Duodenal mucosa (tissue), 2 donors: Measurements from ENCODE around the gene KDM6B.

Source experiments
- H3K27ac ChIP-seq: one replicate; pipeline ENCODE4 v1.7.0; 2013; ENCODE audit warnings: low read depth, low read length
- H3K27me3 ChIP-seq, 2 donors: one replicate each; pipeline ENCODE4 v1.7.0; 2013; ENCODE audit warnings: low read length in 2 of 2, control low read depth in 1 of 2; ENCODE audit not compliant: insufficient read depth in 2 of 2, control insufficient read depth in 1 of 2
- H3K36me3 ChIP-seq, 2 donors: one replicate each; pipeline ENCODE4 v1.7.0; 2013; ENCODE audit warnings: low read length in 2 of 2, control low read depth in 1 of 2; ENCODE audit not compliant: insufficient read depth in 2 of 2, control insufficient read depth in 1 of 2
- H3K4me1 ChIP-seq, 2 donors: one replicate each; pipeline ENCODE4 v1.7.0; 2013; ENCODE audit warnings: low read length in 2 of 2, control low read depth in 1 of 2; ENCODE audit not compliant: insufficient read depth in 2 of 2, control insufficient read depth in 1 of 2
- H3K4me3 ChIP-seq, 2 donors: one replicate each; pipeline ENCODE4 v1.7.0; 2013; ENCODE audit warnings: low read length in 2 of 2, low read depth in 1 of 2
- H3K9ac ChIP-seq, 2 donors: one replicate each; pipeline ENCODE4 v1.7.0; 2013; ENCODE audit warnings: low read length in 2 of 2, low read depth in 1 of 2
- H3K9me3 ChIP-seq, 2 donors: one replicate each; pipeline ENCODE4 v1.7.0; 2013; ENCODE audit warnings: low read length in 2 of 2, control low read depth in 1 of 2; ENCODE audit not compliant: control insufficient read depth in 1 of 2

KDM6B gene

DNA sequence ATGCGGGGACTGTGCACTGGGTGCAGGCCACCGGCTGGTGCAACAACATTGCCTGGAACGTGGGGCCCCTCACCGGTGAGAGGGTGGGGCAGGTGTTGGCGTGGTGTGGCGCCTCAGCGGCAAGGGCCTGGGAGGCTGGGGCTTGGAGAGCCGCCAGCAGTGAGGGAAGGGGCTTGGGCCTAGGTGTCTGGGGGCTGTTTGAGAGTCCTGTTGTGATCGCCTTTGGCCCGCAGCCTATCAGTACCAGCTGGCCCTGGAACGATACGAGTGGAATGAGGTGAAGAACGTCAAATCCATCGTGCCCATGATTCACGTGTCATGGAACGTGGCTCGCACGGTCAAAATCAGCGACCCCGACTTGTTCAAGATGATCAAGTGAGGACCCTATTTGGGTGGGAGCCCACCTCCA lies 18.2 kb downstream of the KDM6B start:
- no peaks in the 10 kb centered on the region for H3K9me3 ChIP-seq
- H3K27ac ChIP-seq: no peak overlapping the region
- H3K9ac ChIP-seq: no peak overlapping the region
- H3K36me3 ChIP-seq: peaks cover 41 to 52% of the 10 kb centered on the region in 2 donors
- H3K27me3 ChIP-seq: no peaks in the 10 kb centered on the region
- H3K4me3 ChIP-seq: no peak overlapping the region
- H3K4me1 ChIP-seq: peaks cover 29 to 36% of the 10 kb centered on the region in 2 donors

DNA sequence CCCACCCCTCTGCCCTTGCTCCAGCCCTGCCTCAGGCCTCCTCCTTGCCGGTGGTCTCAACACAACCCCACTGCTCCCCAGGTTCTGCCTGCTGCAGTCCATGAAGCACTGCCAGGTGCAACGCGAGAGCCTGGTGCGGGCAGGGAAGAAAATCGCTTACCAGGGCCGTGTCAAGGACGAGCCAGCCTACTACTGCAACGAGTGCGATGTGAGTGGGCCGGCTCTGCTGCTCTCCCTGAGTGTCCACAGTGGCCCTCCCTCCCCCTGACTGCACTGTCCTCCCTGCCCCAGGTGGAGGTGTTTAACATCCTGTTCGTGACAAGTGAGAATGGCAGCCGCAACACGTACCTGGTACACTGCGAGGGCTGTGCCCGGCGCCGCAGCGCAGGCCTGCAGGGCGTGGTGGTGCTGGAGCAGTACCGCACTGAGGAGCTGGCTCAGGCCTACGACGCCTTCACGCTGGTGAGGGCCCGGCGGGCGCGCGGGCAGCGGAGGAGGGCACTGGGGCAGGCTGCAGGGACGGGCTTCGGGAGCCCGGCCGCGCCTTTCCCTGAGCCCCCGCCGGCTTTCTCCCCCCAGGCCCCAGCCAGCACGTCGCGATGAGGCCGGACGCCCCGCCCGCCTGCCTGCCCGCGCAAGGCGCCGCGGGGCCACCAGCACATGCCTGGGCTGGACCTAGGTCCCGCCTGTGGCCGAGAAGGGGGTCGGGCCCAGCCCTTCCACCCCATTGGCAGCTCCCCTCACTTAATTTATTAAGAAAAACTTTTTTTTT lies 19.1 kb downstream of the KDM6B start:
- Histone ChIP-seq H3K36me3 (peaks cover 39 to 46% of the 10 kb centered on the region in 2 donors), H3K9me3 (no peaks in the 10 kb centered on the region), H3K27me3 (no peaks in the 10 kb centered on the region), H3K4me3 (no peak overlapping the region), H3K27ac (no peak overlapping the region), H3K9ac (no peak overlapping the region), H3K4me1 (peaks cover 31 to 37% of the 10 kb centered on the region in 2 donors)

DNA sequence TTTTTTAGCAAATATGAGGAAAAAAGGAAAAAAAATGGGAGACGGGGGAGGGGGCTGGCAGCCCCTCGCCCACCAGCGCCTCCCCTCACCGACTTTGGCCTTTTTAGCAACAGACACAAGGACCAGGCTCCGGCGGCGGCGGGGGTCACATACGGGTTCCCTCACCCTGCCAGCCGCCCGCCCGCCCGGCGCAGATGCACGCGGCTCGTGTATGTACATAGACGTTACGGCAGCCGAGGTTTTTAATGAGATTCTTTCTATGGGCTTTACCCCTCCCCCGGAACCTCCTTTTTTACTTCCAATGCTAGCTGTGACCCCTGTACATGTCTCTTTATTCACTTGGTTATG lies 19.6 kb downstream of the KDM6B start:
- Histone ChIP-seq H3K36me3 (peaks cover 39 to 43% of the 10 kb centered on the region in 2 donors), H3K27ac (no peak overlapping the region), H3K4me1 (peaks cover 36 to 43% of the 10 kb centered on the region in 2 donors), H3K9ac (no peak overlapping the region), H3K9me3 (no peaks in the 10 kb centered on the region), H3K27me3 (no peaks in the 10 kb centered on the region), H3K4me3 (no peak overlapping the region)

DNA sequence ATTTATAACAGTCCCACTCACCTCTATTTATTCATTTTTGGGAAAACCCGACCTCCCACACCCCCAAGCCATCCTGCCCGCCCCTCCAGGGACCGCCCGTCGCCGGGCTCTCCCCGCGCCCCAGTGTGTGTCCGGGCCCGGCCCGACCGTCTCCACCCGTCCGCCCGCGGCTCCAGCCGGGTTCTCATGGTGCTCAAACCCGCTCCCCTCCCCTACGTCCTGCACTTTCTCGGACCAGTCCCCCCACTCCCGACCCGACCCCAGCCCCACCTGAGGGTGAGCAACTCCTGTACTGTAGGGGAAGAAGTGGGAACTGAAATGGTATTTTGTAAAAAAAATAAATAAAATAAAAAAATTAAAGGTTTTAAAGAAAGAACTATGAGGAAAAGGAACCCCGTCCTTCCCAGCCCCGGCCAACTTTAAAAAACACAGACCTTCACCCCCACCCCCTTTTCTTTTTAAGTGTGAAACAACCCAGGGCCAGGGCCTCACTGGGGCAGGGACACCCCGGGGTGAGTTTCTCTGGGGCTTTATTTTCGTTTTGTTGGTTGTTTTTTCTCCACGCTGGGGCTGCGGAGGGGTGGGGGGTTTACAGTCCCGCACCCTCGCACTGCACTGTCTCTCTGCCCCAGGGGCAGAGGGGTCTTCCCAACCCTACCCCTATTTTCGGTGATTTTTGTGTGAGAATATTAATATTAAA lies 20.2 kb downstream of the KDM6B start:
- Histone ChIP-seq H3K27ac (no peak overlapping the region), H3K9ac (no peak overlapping the region), H3K27me3 (no peaks in the 10 kb centered on the region), H3K9me3 (no peaks in the 10 kb centered on the region), H3K4me3 (no peak overlapping the region), H3K36me3 (peaks cover 35 to 41% of the 10 kb centered on the region in 2 donors), H3K4me1 (peaks cover 42 to 48% of the 10 kb centered on the region in 2 donors)

DNA sequence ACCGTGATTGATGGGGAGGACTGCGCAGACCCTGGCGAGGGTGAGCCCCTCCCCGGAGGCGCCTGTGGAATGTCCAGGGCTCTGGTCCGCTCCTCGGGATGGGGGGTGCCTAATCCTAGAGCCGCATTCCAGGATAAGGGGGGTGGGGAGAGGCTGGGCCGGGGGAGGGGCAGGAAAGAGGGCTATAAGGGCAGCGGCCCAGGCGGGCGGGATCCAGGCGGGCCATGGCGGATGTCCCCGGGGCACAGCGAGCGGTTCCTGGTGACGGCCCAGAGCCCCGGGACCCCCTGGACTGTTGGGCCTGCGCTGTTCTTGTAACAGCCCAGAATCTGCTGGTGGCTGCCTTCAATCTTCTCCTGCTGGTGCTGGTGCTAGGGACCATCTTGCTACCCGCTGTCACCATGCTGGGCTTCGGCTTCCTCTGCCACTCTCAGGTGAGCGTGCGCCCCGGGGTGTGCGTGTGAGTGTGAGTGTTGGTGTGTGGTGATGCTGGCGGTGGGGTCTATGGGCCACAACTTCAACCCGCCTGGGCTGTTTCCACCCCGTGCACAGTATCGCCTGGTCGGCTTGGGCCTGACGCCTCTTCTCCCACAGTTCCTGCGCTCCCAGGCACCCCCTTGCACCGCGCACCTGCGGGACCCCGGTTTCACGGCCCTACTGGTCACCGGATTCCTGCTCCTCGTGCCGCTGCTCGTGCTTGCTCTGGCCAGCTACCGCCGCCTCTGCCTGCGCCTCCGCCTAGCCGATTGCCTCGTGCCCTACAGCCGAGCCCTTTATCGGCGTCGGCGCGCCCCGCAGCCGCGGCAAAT lies 21.0 kb downstream of the KDM6B start, which contains the start of gene TMEM88:
Gene TMEM88 (plus strand): TSS at position 216 of the 809 bp plus-strand sequence. CDS start 9 bp downstream, at position 225.
- peaks cover 28 to 36% of the 10 kb centered on the region in 2 donors for H3K36me3 ChIP-seq

DNA sequence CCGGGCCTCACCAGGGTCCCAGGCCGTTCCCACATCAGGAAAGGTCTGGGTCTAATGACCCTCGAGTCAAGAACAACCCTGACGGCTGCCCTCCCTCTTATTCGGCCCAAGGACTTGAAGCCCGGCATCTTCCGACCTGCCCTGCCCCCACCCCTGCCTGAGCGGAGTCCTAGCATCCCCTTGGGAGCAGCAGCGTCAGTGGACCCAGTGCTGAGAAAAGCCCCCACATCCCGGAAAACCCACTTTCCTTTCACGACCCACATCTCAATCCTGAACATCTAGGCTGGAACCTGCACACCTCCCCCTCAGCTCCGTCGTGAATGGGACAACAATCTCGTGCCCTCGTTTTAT lies 21.6 kb downstream of the KDM6B start:
- Histone ChIP-seq H3K9ac (peak overlapping the region in 1 of 2 donors; percentile 65), H3K4me1 (peaks cover 43 to 51% of the 10 kb centered on the region in 2 donors)

More for the DNA sequence above, 21.0 kb downstream of the KDM6B start, which contains the start of gene TMEM88:
- Histone ChIP-seq H3K9me3 (no peaks in the 10 kb centered on the region), H3K27me3 (no peaks in the 10 kb centered on the region), H3K9ac (peak within 1 kb of the TSS in 1 of 2 donors; percentile 65), H3K4me1 (peaks cover 43 to 48% of the 10 kb centered on the region in 2 donors), H3K27ac (peak within 1 kb of the TSS; percentile 26), H3K4me3 (peak within 1 kb of the TSS; percentile 36 to 87)

DNA sequence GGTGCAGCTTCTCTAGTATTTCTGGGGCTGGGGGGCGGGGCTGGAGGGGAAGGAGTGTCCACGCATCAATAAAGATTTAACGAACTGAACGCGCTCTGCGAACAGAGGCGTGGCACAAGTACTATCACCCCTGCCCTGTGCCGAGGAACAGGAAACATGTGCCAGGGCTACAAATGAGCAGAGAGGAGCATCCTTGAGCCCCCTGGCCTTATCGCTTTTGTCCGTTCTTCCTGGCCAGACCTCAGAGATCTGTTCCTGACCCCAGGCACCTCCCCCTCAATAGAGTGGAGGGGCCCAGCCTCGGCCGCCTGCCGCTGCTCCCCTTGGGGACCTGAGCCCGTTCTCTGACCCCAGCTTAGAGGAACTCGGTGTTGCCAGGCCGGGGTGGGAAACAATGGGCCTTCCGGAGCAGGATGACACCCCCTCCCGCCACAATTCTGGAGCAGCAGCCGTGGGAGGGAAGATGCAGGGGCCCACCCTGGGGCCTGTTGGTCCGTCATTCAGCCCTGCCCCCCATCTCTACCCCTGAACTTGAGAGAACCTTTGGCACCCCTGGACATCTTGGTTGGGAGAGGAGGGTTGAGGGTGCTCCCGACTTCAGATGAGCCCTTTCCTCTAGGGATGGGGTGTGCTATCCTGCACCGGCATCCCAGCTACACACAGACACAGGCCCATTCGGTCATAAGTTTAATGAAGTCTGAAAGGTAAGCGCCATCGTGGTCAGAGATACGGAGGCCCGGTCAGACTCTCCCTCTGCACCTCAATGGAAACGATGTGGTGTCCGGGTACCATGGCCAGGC lies 22.2 kb downstream of the KDM6B start:
- no peaks in the 10 kb centered on the region for H3K27me3 ChIP-seq
- peak overlapping the region; percentile 87 to 91 for H3K4me3 ChIP-seq
- peaks cover 19 to 27% of the 10 kb centered on the region in 2 donors for H3K36me3 ChIP-seq
- peaks cover 41 to 46% of the 10 kb centered on the region in 2 donors for H3K4me1 ChIP-seq
- H3K27ac ChIP-seq: peak overlapping the region; percentile 91
- no peaks in the 10 kb centered on the region for H3K9me3 ChIP-seq
- H3K9ac ChIP-seq: peak overlapping the region; percentile 65 to 79

More for the DNA sequence above, 21.6 kb downstream of the KDM6B start:
- Histone ChIP-seq H3K36me3 (peaks cover 24 to 33% of the 10 kb centered on the region in 2 donors), H3K4me3 (peak overlapping the region; percentile 36 to 87), H3K27ac (peak overlapping the region; percentile 26), H3K27me3 (no peaks in the 10 kb centered on the region), H3K9me3 (no peaks in the 10 kb centered on the region)

DNA sequence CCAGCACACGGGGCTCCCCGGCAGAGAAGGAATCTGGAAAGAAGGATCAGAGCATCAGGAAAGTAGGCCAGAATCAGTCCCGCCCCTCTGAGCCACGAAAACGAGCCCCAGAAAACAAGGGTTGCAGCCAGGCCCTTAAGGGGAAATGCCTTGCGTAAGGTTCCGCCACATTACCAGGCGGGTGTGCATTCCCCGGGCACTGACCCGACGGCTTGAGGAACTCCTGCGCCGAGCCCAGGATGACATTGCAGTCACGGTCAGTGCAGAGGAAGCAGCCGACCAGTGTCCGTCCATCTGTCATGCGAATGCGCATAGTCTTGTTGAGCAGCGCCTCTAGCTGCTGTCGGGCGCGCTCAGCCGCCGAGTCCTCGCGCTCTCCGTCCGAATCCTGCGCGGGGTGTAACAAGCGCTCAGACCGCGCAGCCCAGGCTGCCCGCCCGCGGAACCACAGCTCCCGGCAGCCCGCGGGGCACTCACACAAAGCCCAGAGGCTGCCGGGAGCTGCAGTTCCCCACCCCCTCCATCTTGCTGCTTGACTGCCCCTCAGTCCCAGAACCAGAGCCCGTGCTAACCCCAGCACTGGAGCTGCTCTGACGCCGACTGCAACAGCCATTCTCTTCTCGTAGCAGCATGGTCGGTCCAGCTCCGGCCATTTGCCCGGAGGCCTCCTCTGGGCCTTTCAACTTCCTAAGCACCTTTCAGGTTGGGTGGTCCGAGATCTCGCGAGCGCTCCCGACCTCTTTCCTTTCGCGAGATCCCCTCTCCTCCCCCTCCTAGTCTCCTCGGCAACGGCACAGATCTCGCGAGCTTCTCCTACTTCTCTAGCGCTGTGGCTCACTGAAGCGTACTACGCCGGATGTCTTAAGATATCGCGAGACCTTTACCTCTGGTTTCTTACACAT lies 23.0 kb downstream of the KDM6B start, which contains the start of gene NAA38:
Gene NAA38 (minus strand): TSS at position 749 of the 902 bp plus-strand sequence. CDS start 96 bp downstream, at position 653.
- Histone ChIP-seq H3K27me3 (no peaks in the 10 kb centered on the region), H3K4me1 (peaks cover 33 to 39% of the 10 kb centered on the region in 2 donors), H3K27ac (peak within 1 kb of the TSS; percentile 91), H3K4me3 (peak within 1 kb of the TSS; percentile 87 to 91), H3K9me3 (no peaks in the 10 kb centered on the region), H3K9ac (peak within 1 kb of the TSS; percentile 78 to 79), H3K36me3 (peaks cover 14 to 25% of the 10 kb centered on the region in 2 donors)
